GM12892 (cell line): ENCODE results near the gene CAMTA1.

Experiments
- POLR2A ChIP-seq: IDR thresholded peaks from 2 replicates; pipeline ENCODE4 v1.6.1; 2011; ENCODE audit warnings: low read depth, low read length, control low read depth
- POLR2AphosphoS5 ChIP-seq: IDR thresholded peaks from 2 replicates; pipeline ENCODE4 v1.6.1; 2011; ENCODE audit warnings: low read depth, low read length, control low read depth
- TAF1 ChIP-seq: IDR thresholded peaks from 2 replicates; pipeline ENCODE4 v1.6.1; 2011; ENCODE audit warnings: low read depth, mild to moderate bottlenecking, control low read depth, low read length, borderline replicate concordance

DNA sequence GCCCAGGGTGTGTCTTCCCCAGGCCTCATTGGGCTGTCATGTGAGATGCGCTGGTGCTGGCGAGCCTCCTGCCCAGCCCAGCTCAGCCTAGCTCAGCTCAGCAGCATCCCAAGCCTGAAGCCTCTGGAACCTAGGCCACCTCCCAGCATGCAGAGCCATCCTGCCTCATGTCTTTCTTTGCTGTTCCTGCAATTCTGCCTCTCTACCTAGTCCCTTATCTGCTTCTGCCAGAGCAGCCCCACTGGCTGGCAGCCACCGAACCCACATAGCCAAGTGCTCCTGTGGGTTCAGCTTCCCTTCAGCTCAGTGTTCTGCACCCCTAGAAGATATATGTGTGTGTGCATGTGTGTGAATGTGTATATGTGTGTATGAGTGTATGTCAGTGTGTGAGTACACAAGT lies 694.3 kb downstream of the CAMTA1 start:
- TF ChIP-seq POLR2A (no peak), POLR2AphosphoS5 (no peak), TAF1 (no peak)
